Activated CD4-positive, CD25-positive, alpha-beta regulatory T cell treated with anti-CD3 and anti-CD28 coated beads, Interleukin-2, amount 50 U/mL, for 72 hours (primary cell): ENCODE measurements around the gene SPATA21.
"Not testable (repeated sequence)": the region's sequence is repeated elsewhere in the genome, so short reads cannot be mapped to it uniquely, and the experiment has no call there.

Source experiments
- DNase-seq: peaks from one replicate; pipeline ENCODE4 v3.0.0; 2021

SPATA21 gene

DNA sequence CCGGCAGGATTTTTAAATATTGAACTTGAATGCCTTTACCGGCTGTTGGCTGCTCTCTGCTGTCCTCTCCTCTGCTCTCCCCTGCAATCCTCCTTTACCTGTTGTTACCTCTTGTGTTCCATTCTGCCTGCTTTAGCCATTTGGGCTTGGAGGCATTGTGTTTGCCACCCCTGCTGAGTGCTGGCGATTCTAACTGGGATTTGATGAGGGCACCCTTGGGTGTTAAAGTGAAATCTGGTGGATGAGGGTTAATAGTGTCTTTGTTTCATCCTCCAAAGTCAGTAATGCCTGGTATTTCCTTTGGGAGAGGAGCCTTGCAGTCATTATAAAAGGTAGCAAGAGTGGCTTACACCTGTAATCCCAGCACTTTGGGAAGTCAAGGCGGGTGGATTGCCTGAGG lies 60.3 kb downstream of the SPATA21 start:
- no peak for DNase-seq

DNA sequence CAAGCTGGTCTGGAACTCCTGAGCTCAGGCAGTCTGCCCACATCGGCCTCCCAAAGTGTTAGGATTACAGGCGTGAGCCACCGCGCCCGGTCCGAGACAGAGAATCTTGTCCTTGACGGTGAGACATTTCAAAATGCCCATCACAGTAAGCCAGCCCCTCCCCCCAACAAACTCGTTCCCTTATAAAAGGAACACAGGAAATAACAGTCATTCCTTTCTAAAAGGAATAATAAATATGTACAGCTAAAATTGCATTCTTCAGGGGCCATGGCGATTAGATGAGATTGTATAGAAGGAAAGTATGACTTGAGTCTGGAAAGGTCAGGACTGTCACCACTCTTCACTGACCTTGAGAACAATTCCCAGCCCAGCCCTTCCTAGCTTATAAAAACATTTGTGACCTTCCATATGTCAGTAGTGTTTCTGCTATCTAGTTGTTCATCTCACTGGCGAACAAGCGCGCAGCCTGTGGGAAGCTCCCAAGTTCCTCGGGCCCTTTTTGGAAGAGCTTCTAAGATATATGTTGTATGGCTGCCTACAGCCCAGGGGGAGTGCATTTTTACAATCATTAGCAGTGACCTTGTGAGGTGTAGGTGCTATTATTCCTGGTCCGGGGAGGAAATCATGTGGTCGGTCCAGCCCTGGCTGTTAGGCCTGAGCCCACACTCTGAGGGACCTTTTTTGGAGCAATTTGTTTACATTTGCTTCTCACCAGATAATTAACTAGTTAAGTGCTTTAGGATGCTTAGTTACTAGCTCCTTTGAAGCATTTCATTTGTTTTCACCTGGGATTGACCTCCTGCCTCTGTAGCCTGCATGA lies 61.5 kb downstream of the SPATA21 start:
- no peak for DNase-seq

DNA sequence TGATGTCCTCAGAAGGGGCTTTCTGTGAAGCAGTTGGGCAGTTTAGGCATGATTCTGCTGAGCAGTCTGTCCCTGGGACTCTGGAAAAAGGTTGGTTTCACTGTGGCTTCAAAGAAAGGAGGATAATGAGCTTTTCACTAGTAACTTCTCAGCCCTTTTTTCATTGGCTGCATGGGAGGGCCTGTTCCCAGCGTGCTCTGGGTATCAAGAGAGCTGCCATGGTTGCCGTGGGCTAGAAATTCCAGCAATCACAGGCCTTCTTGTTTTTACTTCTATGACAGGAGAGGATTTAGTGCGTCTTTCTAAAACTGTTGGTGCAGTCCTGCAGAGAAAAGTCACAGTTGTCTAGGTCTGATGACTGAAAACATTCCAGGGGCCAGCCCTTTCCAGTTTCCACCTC lies 63.0 kb downstream of the SPATA21 start:
- no peak for DNase-seq

GRCh38 chr1:16372535-16373285 lies 64.5 kb downstream of the SPATA21 start:
- DNase-seq = no peak

- no peak for DNase-seq
Measured at GRCh38 chr1:16371725-16372124, 65.5 kb downstream of the SPATA21 start.

DNA sequence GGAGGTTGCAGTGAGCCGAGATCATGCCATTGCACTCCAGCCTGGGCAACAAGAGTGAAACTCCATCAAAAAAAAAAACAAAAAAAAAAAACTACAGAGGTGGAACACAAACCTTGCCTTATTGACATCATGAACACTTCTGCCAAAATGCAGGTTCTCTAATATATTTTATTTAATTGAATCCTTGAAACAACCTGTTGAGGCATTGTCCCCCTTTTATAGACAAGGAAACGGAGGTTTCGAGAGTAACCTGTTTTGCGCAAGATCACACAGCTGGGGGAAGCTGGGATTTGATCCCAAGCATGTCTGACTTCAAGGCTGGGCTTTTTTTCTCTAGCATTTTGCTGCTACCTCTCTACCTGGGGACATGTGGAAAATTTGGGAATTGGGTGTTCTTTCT lies 67.4 kb downstream of the SPATA21 start:
- DNase-seq = no peak

DNA sequence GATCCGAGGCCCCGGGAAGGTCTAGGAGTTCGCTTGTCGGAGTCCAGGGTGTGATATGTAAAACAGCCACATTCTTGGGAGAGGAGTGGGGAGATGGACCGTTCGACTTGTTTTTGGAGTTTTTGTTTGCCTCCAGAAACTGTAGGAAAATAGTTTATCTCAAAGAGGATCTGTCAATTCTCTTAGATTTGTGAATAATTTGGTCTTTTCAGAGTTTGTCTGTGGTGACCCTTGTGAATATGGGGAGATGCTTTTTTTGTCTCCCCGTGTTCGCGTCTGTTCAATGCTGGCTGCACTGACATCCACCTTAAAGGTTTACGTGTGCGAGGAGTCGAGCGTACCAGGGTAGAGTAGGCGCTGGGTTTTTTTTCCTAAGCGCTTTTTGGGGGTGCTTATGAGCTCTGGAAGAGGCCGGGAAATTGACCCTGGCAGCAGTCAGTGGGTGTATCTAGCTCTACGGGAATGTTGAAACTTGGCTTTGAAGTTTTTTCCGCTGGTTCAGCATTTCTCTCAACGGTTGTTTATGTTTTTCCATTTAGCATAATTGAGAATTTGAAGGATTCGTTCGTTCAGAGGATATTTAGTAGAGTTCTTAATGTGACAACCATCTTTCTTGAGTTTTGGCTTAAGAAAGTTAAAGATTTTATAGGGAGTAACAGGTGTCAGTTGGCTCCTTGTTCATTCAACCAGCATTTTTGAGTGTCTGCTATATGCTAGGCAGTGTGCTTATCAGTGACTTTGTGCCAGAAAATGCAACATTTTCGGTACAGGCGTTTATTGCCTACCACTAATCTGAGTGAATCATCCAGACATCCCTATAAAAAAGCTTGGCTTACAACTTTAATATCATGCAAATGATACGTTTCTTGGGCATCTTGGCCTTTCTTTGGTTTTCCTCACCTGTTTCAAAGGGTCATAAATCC lies 69.0 kb downstream of the SPATA21 start:
- no peak for DNase-seq

GRCh38 chr1:16367258-16367967 lies 69.8 kb downstream of the SPATA21 start:
- DNase-seq = peak; percentile 84

DNA sequence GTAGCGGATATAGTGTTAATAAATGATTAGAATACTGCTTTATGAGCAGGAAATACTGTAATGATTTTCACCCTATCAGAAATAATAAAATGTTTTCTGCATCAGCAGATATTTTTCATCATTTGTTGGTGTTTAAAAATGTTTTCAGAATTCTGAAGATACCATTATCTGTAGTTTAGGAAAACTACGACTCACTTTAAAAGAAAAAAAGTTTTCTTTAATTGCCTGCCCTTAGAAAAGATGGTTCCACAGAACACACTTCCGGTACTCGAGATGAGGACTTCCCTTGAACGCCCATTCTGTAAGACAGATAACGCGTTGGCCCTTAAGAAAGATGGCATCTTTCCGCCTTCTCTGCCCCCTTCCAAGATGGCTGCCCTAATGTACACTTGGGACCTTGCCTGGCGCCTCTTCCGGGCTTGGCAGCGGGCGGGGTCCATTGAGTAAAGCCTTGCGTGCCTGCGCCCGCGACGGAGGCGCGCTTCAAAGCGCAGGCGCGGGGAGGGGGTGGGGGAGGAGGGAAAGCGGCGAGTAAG lies 70.4 kb downstream of the SPATA21 start, which contains the start of gene SZRD1:
SZRD1 (plus strand) TSS at position 521 of the 536 bp plus-strand sequence. CDS start 16 bp downstream, outside the sequence.
- peak; percentile 90 for DNase-seq

GRCh38 chr1:16365146-16365498 lies 72.1 kb downstream of the SPATA21 start:
- DNase-seq = not testable (repeated sequence)

DNA sequence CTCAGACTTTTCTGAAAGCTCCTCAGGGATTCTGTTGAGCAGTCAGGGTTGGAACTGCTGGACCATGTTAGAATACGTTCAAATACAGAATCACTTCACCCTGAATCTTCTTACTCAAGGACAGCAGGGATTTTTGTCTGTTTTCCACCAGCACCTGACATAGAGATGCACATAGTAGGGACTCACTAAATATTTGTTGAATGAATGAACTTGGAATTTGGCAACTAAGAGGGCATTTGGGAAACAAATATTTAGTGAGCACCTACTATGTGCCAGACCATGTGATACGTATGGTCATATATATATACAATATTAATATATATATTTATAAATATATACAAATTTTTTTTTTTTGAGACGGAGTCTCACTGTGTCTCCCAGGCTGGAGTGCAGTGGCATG lies 80.4 kb downstream of the SPATA21 start:
- no peak for DNase-seq

- no peak for DNase-seq
Measured at GRCh38 chr1:16354619-16355018, 82.6 kb downstream of the SPATA21 start.

GRCh38 chr1:16352842-16353535 lies 84.2 kb downstream of the SPATA21 start:
- DNase-seq = no peak

DNA sequence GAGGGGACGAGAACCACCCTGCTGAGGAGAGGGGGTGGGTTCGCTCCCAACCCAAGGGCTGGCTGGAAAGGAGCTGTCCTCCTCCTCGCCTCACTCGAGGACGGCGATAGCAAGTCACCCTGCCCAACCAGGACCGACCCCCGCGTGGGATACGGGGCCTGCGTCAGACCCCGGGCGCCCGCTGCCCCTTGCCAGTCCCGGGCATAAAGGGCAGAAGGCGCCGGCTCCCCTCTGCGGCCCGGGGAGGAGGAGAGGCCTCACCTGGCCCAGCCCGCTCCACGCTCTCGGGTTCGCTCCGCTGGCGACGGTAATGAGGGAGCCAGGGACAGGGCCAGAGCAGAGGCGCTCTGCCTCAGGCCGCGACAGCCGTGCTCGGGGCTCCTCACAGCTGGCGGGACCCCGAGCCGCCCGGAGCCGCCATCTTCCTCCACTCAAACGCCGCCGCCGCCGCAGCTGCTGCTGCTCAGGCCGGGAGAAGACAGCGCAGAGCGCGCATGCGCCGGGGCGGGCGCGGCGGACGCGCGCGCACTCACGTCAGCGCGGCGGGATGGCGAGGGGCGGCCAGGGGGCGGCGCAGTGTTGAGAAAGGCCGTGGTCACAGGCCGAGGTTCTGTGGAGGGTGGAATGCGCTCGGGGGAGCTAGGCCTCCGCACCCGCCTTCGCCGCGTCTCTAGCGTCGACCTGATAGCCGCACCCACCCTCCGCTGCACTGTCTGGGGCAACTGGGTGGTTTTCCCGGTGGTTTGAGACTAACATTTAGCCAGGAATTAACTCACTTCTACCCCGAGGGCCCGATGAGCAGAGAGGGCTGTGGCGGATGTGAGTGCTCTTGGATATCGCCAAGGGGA lies 85.0 kb downstream of the SPATA21 start, which contains the start of gene FBXO42:
FBXO42 (minus strand) TSS at position 487 of the 848 bp plus-strand sequence. CDS start 37,062 bp downstream, outside the sequence.
- DNase-seq = peak; percentile 93

DNA sequence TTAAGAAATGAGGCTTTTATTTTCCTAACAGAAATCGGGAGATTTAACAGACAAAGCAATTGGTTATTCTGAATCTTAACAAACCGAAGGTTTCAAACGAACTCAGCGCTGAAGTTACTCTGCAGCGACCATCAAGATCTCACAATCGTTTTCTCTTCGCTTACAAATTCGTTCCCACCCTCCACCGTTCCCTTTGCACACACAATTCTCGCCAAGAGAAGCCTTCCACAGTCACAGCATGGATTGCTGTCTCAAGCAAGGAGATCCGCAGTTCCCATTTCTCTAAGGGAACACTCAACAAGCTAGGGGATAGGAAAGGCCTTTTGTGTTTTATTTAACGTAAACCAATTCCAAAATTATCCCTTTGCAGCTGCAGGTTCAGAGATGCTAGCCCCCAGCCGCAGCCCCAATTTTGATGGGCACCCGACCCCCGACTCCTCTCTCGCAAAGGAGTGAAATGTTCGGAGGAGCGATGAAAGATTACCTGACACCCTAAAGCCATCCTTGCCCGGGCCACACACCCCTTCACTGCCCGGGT lies 85.7 kb downstream of the SPATA21 start:
- DNase-seq = no peak

GRCh38 chr1:16349847-16350406 lies 87.3 kb downstream of the SPATA21 start:
- no peak for DNase-seq
